Gastroesophageal sphincter (tissue), 4 donors: ENCODE results near the gene BPIFB4. TPM values are rescaled to one million over a fixed set of nuclear protein-coding genes. Genes with fewer than 3 reads are reported as not detected.

ENCODE experiments used
- ATAC-seq: fragments of 150-250 bp; one replicate; pipeline ENCODE4 v1.9.1; 2016; ENCODE audit warnings: mild to moderate bottlenecking, moderate library complexity
- H3K27ac ChIP-seq, 4 donors: fragments of 200-600 bp; sonication (generic) in 3 of 4; 1 replicate in 3 of 4; 2 replicates in 1 of 4; pipeline ENCODE4 v1.5.1; 2016 to 2019
- H3K27me3 ChIP-seq: fragments of 200-600 bp; sonication (generic); one replicate; pipeline ENCODE4 v1.5.1; 2019
- H3K36me3 ChIP-seq, 2 donors: fragments of 200-600 bp; sonication (generic); one replicate each; pipeline ENCODE4 v1.5.1; 2019; ENCODE audit warnings: control low read depth in 1 of 2
- H3K4me1 ChIP-seq, 3 donors: fragments of 200-600 bp; sonication (generic); 1 replicate in 2 of 3; 2 replicates in 1 of 3; pipeline ENCODE4 v1.5.1; 2016 to 2019; ENCODE audit warnings: control low read depth in 2 of 3
- H3K4me3 ChIP-seq, 2 donors: fragments of 200-600 bp; sonication (generic); one replicate each; pipeline ENCODE4 v1.5.1; 2019; ENCODE audit warnings: mild to moderate bottlenecking in 1 of 2, moderate library complexity in 1 of 2
- H3K9me3 ChIP-seq, 3 donors: fragments of 200-600 bp; sonication (generic); one replicate each; pipeline ENCODE4 v1.5.1; 2017 to 2019; ENCODE audit warnings: control low read depth in 2 of 3
- CTCF ChIP-seq, 4 experiments: fragments of 200-600 bp in 2 of 4; fragments of 450-650 bp in 2 of 4; sonication (generic) in 1 of 4; IDR thresholded peaks; one replicate each; pipeline ENCODE4 v1.5.1; 2017 to 2019; ENCODE audit warnings: antibody characterized with exemption in 4 of 4, mild to moderate bottlenecking in 2 of 4, moderate library complexity in 2 of 4
- EP300 ChIP-seq: sonication (generic); formaldehyde crosslinking; IDR thresholded peaks from one replicate; pipeline ENCODE4 v1.6.1; 2017; ENCODE audit warnings: antibody characterized with exemption, mild to moderate bottlenecking
- POLR2A ChIP-seq, 2 donors: fragments of 450-650 bp; IDR thresholded peaks; one replicate each; pipeline ENCODE4 v1.6.1; 2017; ENCODE audit warnings: antibody characterized with exemption in 2 of 2, mild to moderate bottlenecking in 2 of 2, moderate library complexity in 1 of 2
- POLR2AphosphoS5 ChIP-seq: sonication (generic); formaldehyde crosslinking; IDR thresholded peaks from one replicate; pipeline ENCODE4 v1.6.1; 2017; ENCODE audit warnings: antibody characterized with exemption
- WGBS, 2 donors: methylation state at CpG; one replicate each; pipeline ENCODE4 v1.1.5; 2018; ENCODE audit warnings: low coverage in 1 of 2; 5-methylcytosine and 5-hydroxymethylcytosine counted together
- total RNA-seq, 4 donors: library from RNA; depleted of rRNA; stranded (reverse); fragments of >200 nt; gene quantifications; one replicate each; pipeline ENCODE4 v1.1.0, GENCODE V29; 2016

BPIFB4 gene
- total RNA-seq, 4 donors from 2014 or later = not detected

- TF ChIP-seq CTCF (IDR thresholded peaks at IDR 0.05) (no peak), POLR2A (IDR thresholded peaks at IDR 0.05) (no peak), EP300 (no peak), POLR2AphosphoS5 (no peak)
- Histone ChIP-seq H3K27ac (no peak overlapping the region), H3K4me1 (no peaks in the 10 kb centered on the region), H3K4me3 (no peak overlapping the region), H3K9me3 (peaks cover 0 to 12% (median 0%) of the 10 kb centered on the region in 3 donors), H3K36me3 (no peaks in the 10 kb centered on the region), H3K27me3 (peaks cover 19% of the 10 kb centered on the region)
- ATAC-seq = no peak
- 66% methylated on average over 5 of the region's 5 CpGs; no CpG with 5 or more reads in 1 of the 2 donors for WGBS, 2 donors
These were observed 46.1 kb upstream of the BPIFB4 start for GRCh38 chr20:33033381-33033780.

GRCh38 chr20:33034115-33034514 lies 45.3 kb upstream of the BPIFB4 start:
- ATAC-seq = no peak
- Histone ChIP-seq H3K27ac (no peak overlapping the region), H3K4me1 (no peaks in the 10 kb centered on the region), H3K27me3 (peaks cover 13% of the 10 kb centered on the region), H3K36me3 (no peaks in the 10 kb centered on the region), H3K4me3 (no peak overlapping the region), H3K9me3 (peaks cover 0 to 12% (median 0%) of the 10 kb centered on the region in 3 donors)
- 72% methylated on average over 4 of the region's 5 CpGs; no CpG with 5 or more reads in 1 of the 2 donors for WGBS, 2 donors
- TF ChIP-seq CTCF (IDR thresholded peaks at IDR 0.05) = no peak
- TF ChIP-seq POLR2A (IDR thresholded peaks at IDR 0.05) = no peak

- H3K27me3 ChIP-seq = peaks cover 8% of the 10 kb centered on the region
- no peaks in the 10 kb centered on the region for H3K36me3 ChIP-seq
- 74 to 76% methylated on average over 3 to 4 of the region's 6 CpGs for whole genome bisulfite sequencing, 2 donors
- no peak overlapping the region for H3K4me3 ChIP-seq
- no peak overlapping the region for H3K27ac ChIP-seq
- H3K9me3 ChIP-seq = peaks cover 0 to 12% (median 0%) of the 10 kb centered on the region in 3 donors
- H3K4me1 ChIP-seq = no peaks in the 10 kb centered on the region
- no peak for ATAC-seq
- no peak for TF ChIP-seq CTCF (IDR thresholded peaks at IDR 0.05)
- no peak for TF ChIP-seq POLR2A (IDR thresholded peaks at IDR 0.05)
- TF ChIP-seq EP300 = no peak
- no peak for TF ChIP-seq POLR2AphosphoS5
These were observed 44.4 kb upstream of the BPIFB4 start for GRCh38 chr20:33034901-33035492.

- Histone ChIP-seq H3K4me3 (no peak overlapping the region), H3K9me3 (peaks cover 0 to 12% (median 0%) of the 10 kb centered on the region in 3 donors), H3K4me1 (no peaks in the 10 kb centered on the region), H3K27ac (no peak overlapping the region), H3K27me3 (peaks cover 3% of the 10 kb centered on the region), H3K36me3 (no peaks in the 10 kb centered on the region)
- no peak for TF ChIP-seq EP300
- no peak for TF ChIP-seq POLR2AphosphoS5
- TF ChIP-seq POLR2A (IDR thresholded peaks at IDR 0.05) = no peak
- TF ChIP-seq CTCF (IDR thresholded peaks at IDR 0.05) = no peak
- no peak for ATAC-seq
- WGBS, 2 donors = 66% methylated on average over 3 of the region's 5 CpGs; no CpG with 5 or more reads in 1 of the 2 donors
These were observed 42.0 kb upstream of the BPIFB4 start for GRCh38 chr20:33037456-33037855.

- Histone ChIP-seq H3K27me3 (peaks cover 3% of the 10 kb centered on the region), H3K4me1 (no peaks in the 10 kb centered on the region), H3K27ac (no peak overlapping the region), H3K4me3 (no peak overlapping the region), H3K36me3 (no peaks in the 10 kb centered on the region), H3K9me3 (peaks cover 0 to 6% (median 0%) of the 10 kb centered on the region in 3 donors)
- 88 to 100% methylated on average over 2 to 4 of the region's 4 CpGs for WGBS, 2 donors
- TF ChIP-seq EP300 = no peak
- no peak for TF ChIP-seq POLR2AphosphoS5
- no peak for TF ChIP-seq POLR2A (IDR thresholded peaks at IDR 0.05)
- TF ChIP-seq CTCF (IDR thresholded peaks at IDR 0.05) = no peak
- ATAC-seq = no peak
These were observed 41.2 kb upstream of the BPIFB4 start for GRCh38 chr20:33038243-33038642.
